GM19043 (cell line): Measurements from ENCODE around the gene ERFL.
A peak's percentile ranks its signal among the peaks of the same experiment; 100 is the strongest.

Experiments used
- ATAC-seq: cut with Tn5 transposase; IDR thresholded peaks from one replicate; pipeline ENCODE4 v1.9.1; 2021; ENCODE audit warnings: low read depth; ENCODE audit not compliant: unreplicated experiment

Gene ERFL

DNA sequence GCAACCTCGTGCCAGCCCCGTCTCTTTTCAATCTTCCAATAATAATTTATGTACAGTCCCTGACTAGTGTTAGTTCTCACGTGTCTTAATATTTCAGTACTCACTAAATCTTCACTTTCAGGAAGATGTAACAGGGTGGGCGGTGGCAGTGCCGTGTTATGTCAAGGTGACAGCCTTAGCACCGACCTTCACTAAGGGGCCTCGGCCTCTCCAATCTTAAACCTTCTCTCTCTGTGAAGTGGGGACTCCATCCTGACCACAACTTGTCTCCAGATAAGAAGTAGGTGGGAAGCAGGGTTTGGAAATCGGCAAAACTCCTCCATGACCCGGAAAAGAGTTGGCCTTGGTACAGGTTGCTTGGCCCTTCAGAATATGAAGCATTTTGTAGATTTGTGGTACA is 66.4 kb downstream of the ERFL start:
- no peak for ATAC-seq

- no peak for ATAC-seq
Measured at GRCh38 chr19:41861116-41861768, 67.0 kb downstream of the ERFL start.

GRCh38 chr19:41860419-41861115 is 67.7 kb downstream of the ERFL start:
- ATAC-seq: no peak

GRCh38 chr19:41859618-41860418 is 68.4 kb downstream of the ERFL start, which contains the start of gene RPS19:
Gene RPS19, plus strand, starts transcription at chr19:41860255. Its CDS starts 520 bp downstream, at chr19:41860775.
- ATAC-seq: peak; percentile 73

DNA sequence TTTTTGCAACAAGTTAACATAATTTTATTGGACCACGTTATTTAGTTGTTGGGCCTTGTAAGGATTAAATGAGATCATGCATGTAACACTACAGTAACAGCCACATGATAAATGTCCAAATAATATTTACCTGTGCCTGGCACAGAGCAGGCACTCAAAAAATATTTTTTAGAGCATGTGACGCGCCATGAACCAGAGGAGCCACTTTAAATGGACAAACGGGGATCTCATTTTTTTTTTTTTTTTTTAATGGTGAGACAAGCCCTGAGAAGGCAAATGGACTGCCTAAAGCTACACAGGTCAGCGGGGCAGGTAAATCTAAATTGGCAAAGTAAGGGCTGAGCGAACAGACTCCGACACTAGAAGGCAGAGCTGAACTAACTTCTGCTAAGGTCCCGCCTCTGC is 69.0 kb downstream of the ERFL start:
- no peak for ATAC-seq
